C4-2B (cell line): Measurements from ENCODE around the gene CFAP410.

Source experiments
- CTCF ChIP-seq: fragments of 450-650 bp; conservative IDR thresholded peaks from 2 replicates; pipeline ENCODE4 v1.5.1; 2017; ENCODE audit warnings: mild to moderate bottlenecking
- ZFX ChIP-seq: fragments of 450-650 bp; IDR thresholded peaks from 2 replicates; pipeline ENCODE4 v1.6.1; 2017

- TF ChIP-seq CTCF (no peak), ZFX (no peak)
These were observed 11.7 kb upstream of the CFAP410 start for GRCh38 chr21:44350773-44351481.
